GM12872 (cell line): Measurements from ENCODE around the gene CDK11B.

Experiments
- CTCF ChIP-seq: IDR thresholded peaks from 3 replicates; pipeline ENCODE4 v1.5.1; 2011; ENCODE audit warnings: low read depth, mild to moderate bottlenecking, low read length, moderate library complexity; ENCODE audit not compliant: insufficient read depth

CDK11B gene

GRCh38 chr1:1594602-1595260, 64.1 kb downstream of the CDK11B start:
- TF ChIP-seq CTCF: no peak

GRCh38 chr1:1593834-1594601, 64.8 kb downstream of the CDK11B start:
- TF ChIP-seq CTCF: no peak

- TF ChIP-seq CTCF: no peak
These were observed 67.4 kb downstream of the CDK11B start for GRCh38 chr1:1591452-1591851.
